GM18867 (cell line): ENCODE results near the gene GALNT17.

Source experiments
- ATAC-seq: cut with Tn5 transposase; IDR thresholded peaks from one replicate; pipeline ENCODE4 v1.9.1; 2021; ENCODE audit warnings: mild to moderate bottlenecking, moderate library complexity; ENCODE audit not compliant: unreplicated experiment

GALNT17 gene

DNA sequence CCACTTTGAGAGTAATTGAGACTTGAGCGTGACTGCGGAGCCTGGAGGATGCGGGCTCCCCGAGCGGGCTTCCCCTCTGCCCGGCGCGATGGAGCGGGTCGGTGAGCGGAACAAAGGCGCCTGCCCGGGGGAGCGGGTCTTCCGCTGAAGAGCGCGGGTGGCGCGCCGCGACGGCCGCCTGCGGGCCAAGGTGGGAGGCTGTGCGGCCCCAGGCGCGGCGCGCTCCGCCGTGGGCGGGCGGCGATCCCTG is at the start of gene GALNT17:
GALNT17 (plus strand) TSS at position 18 of the 250 bp plus-strand sequence.
- no peak for ATAC-seq

DNA sequence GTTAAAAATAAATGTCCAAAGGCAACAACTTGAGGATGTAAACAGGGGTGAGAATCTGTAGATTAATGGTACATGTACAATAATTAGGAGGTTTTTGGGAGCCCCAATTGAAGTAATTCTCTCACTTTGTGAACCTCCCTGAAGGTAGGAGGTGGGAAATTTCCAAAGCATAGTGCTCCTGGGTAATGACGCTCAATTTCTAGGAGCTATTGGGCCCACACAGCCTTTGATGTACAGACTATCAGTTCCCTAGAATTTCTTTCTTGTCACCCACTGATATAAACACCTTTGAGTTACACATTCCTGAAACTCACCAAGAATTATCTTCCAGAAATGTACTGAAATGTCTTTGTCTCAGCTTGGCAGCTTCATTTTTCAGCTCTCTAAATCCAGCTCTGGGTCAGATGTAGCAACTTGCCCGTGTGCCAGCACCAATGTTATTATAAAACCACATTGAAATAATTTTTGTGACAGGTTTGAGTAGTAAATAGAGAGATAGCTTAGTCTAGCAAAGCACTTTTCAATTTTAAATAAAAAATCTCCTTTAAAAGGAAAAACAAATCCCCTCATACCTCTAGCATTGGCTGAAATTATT is 36.6 kb upstream of the GALNT17 start:
- no peak for ATAC-seq

DNA sequence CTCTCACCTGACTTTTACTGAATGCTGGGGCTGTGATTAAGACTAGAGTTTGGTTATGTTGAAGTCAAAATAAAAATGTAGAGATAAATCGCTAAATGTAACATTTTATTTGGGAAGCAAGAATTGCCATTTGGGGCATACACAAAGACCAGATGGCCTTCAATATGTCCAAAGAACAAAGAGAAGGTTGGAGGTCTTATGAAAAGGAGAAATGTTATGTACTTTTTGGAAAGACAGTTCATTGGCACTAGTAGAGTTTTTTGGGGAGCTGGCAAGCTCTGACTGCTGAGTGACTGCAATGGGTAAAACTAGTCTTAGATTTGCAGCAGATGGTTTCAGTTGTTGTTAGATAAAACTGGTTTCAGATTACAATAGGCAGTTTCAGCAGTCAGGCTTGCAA is 35.6 kb upstream of the GALNT17 start:
- ATAC-seq, result no peak

DNA sequence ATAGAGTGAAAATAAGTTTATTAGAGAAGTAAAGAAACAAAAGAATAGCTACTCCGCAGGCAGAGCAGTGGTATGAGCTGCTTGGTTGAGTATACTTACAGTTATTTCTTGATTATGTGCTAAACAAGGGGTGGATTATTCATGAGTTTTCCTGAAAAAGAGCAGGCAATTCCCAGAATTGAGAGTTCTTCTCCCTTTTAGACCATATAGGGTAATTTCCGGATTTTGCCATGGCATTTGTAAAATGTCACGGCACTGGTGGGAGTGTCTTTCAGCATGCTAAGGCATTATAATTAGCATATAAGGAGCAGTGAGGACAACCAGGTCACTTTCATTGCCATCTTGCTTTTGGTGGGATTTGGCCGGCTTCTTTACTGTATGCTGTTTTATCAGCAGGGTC is 25.7 kb upstream of the GALNT17 start:
- ATAC-seq, result no peak

DNA sequence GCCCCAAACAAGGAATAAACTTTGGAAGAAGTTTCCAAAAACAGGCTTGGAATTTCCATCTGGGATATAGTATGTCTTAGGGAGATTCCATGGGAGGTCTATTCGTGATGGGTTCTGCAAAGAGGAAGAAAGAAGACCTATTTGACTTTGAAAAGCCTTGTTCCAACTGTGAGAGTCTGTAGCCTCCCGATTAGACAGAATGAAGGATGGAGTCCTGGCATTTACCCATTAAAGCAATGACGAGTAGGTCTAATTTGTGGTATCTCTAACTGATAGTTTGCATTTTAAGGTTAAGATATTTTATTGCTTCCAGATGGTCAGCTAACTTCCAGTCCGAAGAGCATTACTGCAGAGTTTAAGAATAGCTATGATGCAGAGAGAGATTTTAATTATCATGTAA is 19.5 kb upstream of the GALNT17 start:
- ATAC-seq, result no peak

DNA sequence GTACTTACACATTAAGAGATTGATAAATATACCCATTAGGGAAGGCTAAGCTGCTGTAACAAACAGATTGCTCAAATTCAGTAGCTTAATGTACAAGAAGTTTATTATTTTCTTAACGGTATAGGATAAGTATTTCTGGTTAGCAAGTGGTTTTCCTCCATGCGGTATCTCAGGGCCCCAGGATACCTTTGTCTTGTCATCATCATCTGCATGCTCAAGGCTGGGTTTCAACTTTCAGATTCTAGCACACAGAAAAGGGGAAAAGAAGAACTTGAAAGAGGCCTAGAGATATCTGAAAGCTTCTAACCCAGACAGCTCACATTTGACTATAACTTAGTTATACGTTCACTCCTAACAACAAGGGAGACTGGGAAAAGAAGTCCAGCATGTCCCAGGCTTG is 11.8 kb upstream of the GALNT17 start:
- no peak for ATAC-seq

DNA sequence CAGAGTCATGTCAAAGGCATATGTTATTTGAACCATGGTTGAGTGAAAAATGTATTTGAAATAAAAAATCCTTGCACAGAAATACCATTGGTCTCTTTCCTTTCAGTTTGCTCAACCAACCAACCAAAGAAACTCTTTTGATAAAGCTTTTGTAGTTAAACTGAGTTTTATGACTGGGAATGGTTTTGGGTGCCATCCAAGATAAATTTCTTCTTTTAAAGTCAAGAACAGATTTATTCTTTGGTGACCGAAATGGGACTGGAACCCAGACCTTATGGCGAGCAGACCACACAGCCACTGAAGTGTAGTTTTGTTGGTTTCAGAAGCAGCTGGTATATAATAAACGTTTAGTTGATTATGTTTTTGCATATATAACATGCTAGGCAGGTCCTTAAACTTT is 2.8 kb upstream of the GALNT17 start:
- no peak for ATAC-seq

DNA sequence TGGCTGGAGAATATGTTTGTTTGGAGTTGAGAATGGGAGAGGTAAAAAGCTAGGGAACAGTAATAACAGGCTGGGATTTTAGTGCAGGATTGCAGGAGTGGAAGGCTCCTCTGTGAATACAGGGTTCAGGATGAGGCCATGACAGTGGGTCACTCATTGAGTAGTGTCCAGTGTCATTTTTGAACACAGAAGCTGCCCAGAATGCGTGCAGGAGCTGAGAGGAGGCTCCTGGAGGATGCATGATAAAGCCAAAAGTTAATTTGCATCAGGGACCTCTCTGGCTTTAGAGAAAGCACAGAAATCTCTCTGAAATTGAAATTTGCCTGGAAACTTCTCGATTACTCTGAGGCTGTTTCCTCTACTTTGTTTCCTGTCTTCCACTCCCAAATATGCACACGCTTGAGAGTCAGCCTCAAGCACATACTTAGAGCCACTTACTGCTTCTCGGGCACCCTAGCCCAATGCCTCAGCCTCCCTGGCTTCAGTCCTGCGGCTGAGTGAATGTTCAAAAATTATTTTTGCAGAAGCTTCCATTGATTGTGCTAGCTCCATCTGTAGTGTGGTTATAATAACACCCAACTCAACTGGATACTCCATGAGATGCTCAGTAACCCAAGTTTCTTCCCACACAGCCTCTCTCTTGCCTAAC is 1.8 kb upstream of the GALNT17 start:
- ATAC-seq, result no peak

DNA sequence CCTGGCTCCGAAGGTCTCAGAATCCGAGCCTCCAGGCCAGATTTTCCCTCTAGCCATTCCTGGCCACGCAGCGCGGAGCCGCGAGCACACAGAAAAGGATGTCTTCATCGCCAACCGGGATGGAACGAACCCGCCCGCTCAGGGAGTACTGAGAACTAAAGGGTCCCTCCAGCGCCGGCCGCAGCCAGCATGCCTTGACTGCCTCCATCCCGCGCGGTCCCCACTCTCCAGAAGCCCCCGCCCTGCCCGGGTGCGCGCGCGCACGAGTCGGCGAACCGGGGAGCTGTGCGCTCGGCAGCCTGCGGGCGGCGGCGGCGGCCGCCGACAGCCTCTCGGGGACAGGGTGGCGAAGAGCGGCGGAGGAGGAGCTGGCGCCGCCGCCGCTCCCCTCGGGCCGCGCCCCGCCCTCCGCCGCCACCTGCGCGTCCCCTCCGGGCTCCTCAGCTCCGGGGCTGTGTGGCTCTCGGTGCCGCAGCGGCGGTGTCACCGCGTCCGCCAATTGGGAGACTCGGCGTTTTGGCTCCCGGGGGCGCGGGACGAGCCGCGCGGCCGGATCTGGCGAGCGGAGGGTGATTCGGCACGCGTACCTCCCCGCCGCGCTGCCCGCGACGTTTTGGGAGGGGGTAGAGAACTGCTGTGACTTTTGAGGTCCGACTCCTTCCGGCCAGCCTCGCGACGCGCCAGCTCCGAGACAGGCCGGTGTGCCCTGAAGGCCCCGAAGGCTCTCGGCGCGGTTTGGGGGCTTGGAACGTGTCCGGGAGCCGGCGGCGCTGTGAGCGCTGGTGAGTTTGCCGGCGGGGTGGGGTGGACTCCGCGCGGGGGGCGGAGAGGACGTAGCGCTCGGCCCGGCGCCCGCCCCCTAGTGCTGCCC is 453 bp upstream of the GALNT17 start:
- no peak for ATAC-seq

DNA sequence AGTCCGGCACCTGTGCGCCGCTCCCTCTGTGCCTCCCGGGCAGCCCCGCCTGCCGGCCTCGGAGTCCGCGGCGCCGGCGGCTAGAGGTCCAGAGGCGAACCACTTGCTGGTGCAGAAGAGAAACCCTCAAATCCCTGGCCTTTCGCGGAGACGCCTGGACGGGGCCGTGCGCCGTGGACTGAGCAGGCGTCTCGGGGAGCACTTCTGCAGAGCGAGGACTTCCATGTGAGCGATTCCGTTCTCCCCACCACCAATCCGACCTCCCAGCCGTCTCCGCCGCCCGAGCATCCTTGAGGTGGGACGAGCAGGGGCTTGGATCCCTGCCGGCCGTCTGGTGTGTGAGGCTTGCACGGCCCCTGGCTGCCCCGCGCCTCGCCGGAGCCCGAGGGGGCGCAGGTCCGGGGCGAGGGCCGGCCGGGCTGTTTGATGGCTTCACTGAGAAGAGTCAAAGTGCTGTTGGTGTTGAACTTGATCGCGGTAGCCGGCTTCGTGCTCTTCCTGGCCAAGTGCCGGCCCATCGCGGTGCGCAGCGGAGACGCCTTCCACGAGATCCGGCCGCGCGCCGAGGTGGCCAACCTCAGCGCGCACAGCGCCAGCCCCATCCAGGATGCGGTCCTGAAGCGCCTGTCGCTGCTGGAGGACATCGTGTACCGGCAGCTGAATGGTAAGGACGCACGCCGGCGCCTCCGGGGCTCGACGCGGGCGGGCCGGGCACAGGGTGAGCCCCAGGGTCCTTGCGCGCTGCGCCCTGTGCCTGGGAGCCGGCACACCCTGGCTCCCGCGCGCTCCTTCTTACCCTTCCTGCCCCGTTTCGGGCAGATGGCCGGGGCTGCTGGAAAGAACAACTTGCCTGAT is 660 bp downstream of the GALNT17 start:
- ATAC-seq, result no peak

DNA sequence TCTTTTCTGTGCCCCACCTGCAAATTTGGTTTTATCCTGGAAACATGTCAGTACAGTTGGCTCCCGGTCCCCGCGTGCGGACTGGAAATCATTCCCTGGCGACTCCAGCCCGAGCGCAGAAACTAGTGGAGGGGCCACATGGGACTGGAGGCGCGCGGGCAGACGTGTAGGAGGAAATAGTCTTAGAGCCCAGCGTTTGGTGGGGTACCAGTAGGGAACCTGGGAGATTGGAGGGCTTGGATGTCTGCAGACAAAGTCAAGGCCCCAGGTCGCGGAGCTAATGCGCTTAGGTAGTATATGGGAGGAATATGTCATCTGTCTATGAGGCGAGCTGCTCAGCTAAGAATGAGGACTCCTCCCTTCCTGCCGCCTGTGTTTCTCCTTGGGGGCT is 1.3 kb downstream of the GALNT17 start:
- ATAC-seq, result no peak

DNA sequence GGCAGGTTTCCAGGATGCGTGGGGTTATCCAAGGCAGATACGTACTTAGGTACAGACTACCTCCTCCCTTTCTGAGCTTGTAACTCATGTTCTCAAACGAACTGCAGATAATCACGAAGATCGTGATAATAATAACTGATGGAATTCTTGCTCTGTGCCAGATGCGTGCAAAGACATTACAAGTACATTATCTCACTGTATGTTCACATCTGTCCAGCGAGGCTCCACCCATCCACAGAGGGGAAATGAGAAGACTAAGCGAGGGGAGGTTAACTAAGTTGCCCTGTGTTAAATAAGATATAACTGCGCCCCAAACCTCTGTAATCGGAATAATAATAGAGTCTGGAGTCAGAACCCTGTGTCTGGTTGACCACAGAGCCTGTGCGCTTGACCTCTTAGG is 1.9 kb downstream of the GALNT17 start:
- no peak for ATAC-seq

DNA sequence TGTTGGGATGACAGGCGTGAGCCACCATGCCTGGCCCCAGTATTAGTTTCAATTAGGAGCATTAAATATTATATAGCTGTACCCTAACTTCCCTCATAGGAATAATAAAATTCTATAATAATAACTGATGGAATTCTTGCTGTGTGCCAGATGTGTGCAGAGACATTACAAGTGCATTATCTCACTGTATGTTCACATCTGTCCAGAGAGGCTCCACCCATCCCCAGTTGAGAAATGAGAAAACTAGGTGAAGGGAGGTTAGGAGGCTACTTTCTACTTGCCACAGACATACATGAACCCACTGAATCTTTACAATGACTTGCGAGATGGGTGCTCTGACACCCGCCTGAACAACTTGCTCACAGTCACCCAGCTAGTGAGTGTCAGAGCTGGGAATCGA is 3.2 kb downstream of the GALNT17 start:
- ATAC-seq, result no peak

DNA sequence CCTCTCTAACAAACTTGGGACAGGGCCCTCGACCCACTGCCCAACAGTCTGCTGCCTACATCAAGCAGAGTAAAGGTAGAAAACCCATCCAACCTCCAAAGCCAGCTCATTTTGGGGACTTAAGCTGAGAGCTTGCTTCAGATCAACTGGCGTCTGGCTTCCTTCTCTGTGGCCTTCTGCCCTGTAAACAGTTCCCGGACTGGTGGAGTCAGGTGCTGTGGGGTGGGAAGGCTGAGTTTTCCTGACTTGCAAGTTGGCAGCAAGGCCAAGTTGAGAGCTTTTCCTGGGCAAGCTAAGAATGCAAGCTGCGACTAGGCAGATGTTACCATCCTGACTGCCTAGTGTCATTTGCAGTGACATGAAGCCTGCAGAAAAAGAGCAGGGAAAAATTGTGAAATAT is 3.7 kb downstream of the GALNT17 start:
- no peak for ATAC-seq

DNA sequence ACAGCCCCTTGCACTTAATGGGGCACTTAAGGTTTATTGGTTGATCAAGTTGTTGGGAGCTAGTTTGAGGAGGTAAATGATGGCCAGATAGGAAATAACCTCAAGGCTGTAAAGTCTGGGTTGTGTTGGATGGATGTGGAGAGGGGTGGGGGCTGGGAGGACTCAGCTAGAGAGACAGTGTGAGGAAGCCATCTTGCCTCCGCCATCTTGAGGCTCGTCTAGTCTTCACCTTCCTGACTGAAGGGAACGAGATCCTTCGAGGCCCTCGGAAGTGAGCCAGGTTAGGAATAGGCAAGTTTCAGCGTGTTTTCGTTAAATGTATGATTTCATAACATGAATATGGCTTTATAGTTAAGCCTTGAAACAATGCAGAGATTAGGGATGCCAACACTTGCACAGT is 5.5 kb downstream of the GALNT17 start:
- no peak for ATAC-seq

DNA sequence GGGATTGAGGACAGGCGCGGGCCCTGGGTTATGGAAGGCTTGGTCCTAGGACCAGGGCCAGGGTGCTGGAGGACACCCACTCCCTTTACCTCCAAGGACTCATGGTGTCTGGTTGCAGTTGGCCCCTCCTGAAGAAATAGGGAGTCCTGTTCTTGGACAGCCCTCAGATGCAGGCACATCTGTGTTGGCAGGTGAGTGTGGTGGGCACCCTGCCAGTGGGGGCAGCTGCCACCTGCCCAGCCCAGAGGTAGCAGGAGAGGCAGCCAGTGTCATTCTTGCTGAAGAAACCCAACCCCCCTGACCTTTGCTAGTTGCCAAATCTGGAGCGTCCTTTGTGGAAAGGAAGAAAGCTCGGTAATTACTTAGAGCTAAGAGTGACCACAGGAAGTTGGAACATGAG is 8.3 kb downstream of the GALNT17 start:
- no peak for ATAC-seq

DNA sequence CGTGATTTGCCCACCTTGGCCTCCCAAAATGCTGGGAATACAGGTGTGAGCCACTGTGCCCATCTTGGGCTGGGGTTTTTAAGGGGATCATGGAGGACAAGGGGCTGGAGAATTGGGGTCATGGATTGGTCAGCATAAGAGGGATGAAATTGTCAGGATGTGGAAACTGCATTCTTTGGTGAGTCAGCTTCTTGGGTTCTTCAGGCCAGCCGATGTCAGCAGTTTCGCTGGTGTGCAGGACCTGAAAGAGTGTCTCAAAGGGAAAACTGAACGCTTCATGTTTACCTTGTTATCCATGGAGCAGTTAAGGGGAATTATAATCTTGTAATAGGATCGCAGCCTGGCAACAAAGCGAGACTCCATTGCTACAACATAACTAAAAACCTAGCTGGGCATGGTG is 13.0 kb downstream of the GALNT17 start:
- no peak for ATAC-seq

DNA sequence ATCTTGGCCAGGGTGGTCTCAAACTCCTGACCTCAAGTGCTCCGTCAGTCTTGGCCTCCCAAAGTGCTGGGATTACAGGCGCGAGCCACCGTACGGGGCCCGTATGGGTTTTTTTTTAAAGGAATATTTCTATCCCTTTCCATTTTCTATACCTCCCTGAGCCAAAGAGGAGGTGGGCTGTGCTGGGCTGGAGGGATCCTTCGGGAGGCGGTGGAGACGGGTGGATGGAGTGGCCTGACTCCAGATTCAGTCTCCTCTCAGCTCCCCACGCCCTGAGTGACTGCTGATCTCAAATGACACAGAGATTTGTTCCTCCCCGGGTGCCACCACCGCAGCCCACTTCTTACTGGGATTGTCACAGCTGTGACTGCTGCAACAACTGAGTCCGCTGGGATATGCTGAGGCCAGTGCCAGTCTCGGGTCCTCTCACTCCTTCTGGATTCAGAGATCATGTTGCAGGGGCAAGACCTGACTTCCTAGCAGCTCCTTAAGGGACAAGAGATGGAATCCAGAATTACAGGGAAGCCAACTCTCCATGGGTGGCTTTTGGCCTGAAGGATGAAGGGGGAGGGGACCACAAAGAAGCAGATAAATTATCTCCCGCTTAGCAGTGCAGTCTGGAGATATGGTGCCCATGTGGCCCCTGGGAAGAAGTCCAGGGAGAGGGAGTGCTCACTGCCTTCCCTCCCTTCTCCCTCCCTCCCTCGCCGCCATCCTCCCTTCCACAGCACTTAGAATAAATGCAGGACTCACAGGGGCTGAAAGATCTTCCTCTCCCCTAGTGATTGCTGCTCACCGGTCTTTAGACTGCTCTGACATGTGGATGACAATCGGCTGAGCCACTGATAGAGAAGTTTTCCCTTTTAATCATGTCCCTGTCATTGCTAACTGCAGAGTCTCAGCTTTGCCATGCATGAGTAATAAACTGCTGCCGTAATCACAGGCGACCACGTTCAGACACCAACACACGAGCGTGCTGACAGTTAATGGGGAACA is 14.3 kb downstream of the GALNT17 start:
- no peak for ATAC-seq

DNA sequence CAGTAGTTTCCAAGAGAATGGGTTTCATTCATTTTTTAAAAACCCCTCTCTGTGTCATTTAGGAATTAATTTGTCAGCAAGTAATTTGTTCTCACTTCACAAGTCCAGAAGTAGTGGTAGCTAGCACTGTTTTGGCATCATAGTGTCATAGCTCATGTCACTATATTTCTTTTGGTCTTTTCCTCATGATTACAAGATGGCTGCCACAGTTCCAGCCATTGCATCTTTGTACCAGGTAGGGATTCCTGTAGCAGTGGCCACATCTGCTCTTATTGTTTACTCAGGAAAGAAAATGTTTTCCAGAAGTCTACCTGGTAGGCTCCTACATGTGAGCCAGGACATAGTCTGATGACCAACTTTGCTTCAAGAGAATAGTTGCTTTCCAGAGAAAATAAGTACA is 16.2 kb downstream of the GALNT17 start:
- ATAC-seq, result no peak

DNA sequence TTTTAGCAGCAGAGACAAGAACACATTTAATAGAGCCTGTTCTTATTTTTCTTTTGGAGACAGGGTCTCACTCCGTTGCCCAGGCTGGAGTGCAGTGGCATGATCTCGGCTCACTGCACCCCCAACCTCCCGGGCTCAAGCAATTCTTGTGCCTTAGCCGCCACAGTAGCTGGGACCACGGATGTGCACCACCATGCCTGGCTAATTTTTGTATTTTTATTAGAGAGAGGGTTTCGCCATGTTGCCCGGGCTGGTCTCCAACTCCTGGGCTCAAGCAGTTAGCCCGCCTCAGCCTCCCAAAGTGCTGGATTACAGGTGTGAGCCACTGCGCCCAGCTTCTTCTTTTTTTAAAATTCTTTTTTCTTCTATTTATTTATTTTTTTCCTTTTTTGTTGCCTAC is 23.3 kb downstream of the GALNT17 start:
- ATAC-seq, result no peak
